H1 (cell line): ENCODE results near the gene CABP4. TPM values are rescaled to one million over a fixed set of nuclear protein-coding genes. Genes with fewer than 3 reads are reported as not detected.
"Not testable (repeated sequence)": the region's sequence is repeated elsewhere in the genome, so short reads cannot be mapped to it uniquely, and the experiment has no call there.

Experiments used
- CTCF ChIA-PET: fragments of 300-600 bp; sonication (Branson Sonifier 250); formaldehyde crosslinking; loops from one replicate; lab custom pipeline; 2021; ENCODE audit not compliant: partially characterized antibody; lab: Charles Lee
- POLR2A ChIA-PET: fragments of 300-600 bp; sonication (Branson Sonifier 250); formaldehyde crosslinking; loops from one replicate; lab custom pipeline; 2021; ENCODE audit warnings: inconsistent platforms; ENCODE audit not compliant: partially characterized antibody; lab: Charles Lee
- DNase-seq, 2 experiments: peaks; one replicate each; pipeline versions ENCODE4 v3.0.0 to v3.0.0-alpha.2; 2010 to 2022; ENCODE audit warnings: low spot score in 2 of 2, low read depth in 1 of 2, mixed read lengths in 1 of 2
- FAIRE-seq: peaks from 2 replicates; lab custom pipeline; 2011; peaks lifted over from hg19 to GRCh38; lab: Jason Lieb, UNC
- H2AFZ ChIP-seq: 2 replicates; pipeline ENCODE4 v1.8.1; 2012; ENCODE audit warnings: low read length, inconsistent platforms
- H2AK5ac ChIP-seq: 2 replicates; pipeline ENCODE4 v1.6.1; 2013; ENCODE audit warnings: low read depth, low read length
- H2BK120ac ChIP-seq: replicated peaks from 2 replicates; pipeline ENCODE3; 2013; ENCODE audit warnings: low read depth, low read length, inconsistent platforms
- H2BK12ac ChIP-seq: 2 replicates; pipeline ENCODE4 v1.6.1; 2013; ENCODE audit warnings: low read depth, low read length
- H2BK15ac ChIP-seq: 2 replicates; pipeline ENCODE4 v1.6.1; 2013; ENCODE audit warnings: low read length
- H2BK20ac ChIP-seq: 2 replicates; pipeline ENCODE4 v1.6.1; 2013; ENCODE audit warnings: low read length
- H2BK5ac ChIP-seq: 2 replicates; pipeline ENCODE4 v1.6.1; 2013; ENCODE audit warnings: low read depth, low read length
- H3K14ac ChIP-seq: 2 replicates; pipeline ENCODE4 v1.6.1; 2013; ENCODE audit warnings: inconsistent platforms; ENCODE audit not compliant: insufficient read length
- H3K18ac ChIP-seq: 2 replicates; pipeline ENCODE4 v1.6.1; 2013; ENCODE audit warnings: low read length; ENCODE audit errors: extremely low read depth
- H3K23ac ChIP-seq: 2 replicates; pipeline ENCODE4 v1.6.1; 2013; ENCODE audit warnings: inconsistent platforms; ENCODE audit not compliant: insufficient read length
- H3K23me2 ChIP-seq: 2 replicates; pipeline ENCODE4 v1.6.1; 2013; ENCODE audit warnings: low read depth, low read length
- H3K27ac ChIP-seq: 2 replicates; pipeline ENCODE4 v1.6.1; 2011; ENCODE audit warnings: low read depth, low read length, inconsistent platforms
- H3K27me3 ChIP-seq, 4 experiments: replicated peaks in 1 of 4; 1 replicate in 1 of 4; 2 replicates in 3 of 4; pipeline versions ENCODE4 v1.6.1 to v1.8.1; 2011 to 2013; ENCODE audit warnings: low read length in 3 of 4, mild to moderate bottlenecking in 3 of 4, inconsistent platforms in 2 of 4, mixed read lengths in 2 of 4, moderate library complexity in 1 of 4; ENCODE audit not compliant: control insufficient read depth in 3 of 4, insufficient read depth in 3 of 4; ENCODE audit errors: extremely low read depth in 1 of 4
- H3K36me3 ChIP-seq, 4 experiments: 2 replicates each; pipeline versions ENCODE4 v1.6.1 to v1.8.1; 2011 to 2013; ENCODE audit warnings: mild to moderate bottlenecking in 4 of 4, low read length in 3 of 4, moderate library complexity in 2 of 4, control low read depth in 1 of 4, inconsistent platforms in 1 of 4; ENCODE audit not compliant: insufficient read depth in 4 of 4, control insufficient read depth in 2 of 4
- H3K4ac ChIP-seq: replicated peaks from 2 replicates; pipeline ENCODE3; 2013; ENCODE audit warnings: low read length, low read depth, mixed read lengths, inconsistent platforms; ENCODE audit not compliant: insufficient read length
- H3K4me1 ChIP-seq, 4 experiments: replicated peaks in 1 of 4; 1 replicate in 1 of 4; 2 replicates in 3 of 4; pipeline versions ENCODE4 v1.6.1 to v1.8.1; 2011 to 2013; ENCODE audit warnings: low read length in 3 of 4, inconsistent platforms in 2 of 4, mixed read lengths in 1 of 4; ENCODE audit not compliant: insufficient read depth in 4 of 4, control insufficient read depth in 3 of 4
- H3K4me2 ChIP-seq, 2 experiments: 2 replicates each; pipeline versions ENCODE4 v1.6.1 to v1.8.1; 2011 to 2013; ENCODE audit warnings: low read depth in 2 of 2, low read length in 2 of 2, control low read depth in 1 of 2, inconsistent platforms in 1 of 2, mild to moderate bottlenecking in 1 of 2; ENCODE audit not compliant: insufficient read depth in 1 of 2
- H3K4me3 ChIP-seq, 4 experiments: fragments of 200-600, 300-600 bp in 1 of 4; sonication (generic), shearing (Covaris generic), sonication (Bioruptor Twin) in 1 of 4; 2 replicates each; pipeline versions ENCODE4 v1.5.1 to v1.8.1; 2011 to 2016; ENCODE audit warnings: low read length in 4 of 4, low read depth in 3 of 4, control low read depth in 2 of 4, inconsistent platforms in 2 of 4, mild to moderate bottlenecking in 2 of 4, mixed read lengths in 1 of 4, moderate library complexity in 1 of 4; ENCODE audit not compliant: insufficient read depth in 2 of 4; ENCODE audit errors: extremely low read depth in 1 of 4
- H3K56ac ChIP-seq: replicated peaks from 2 replicates; pipeline ENCODE3; 2013; ENCODE audit warnings: low read depth, mild to moderate bottlenecking, mixed read lengths, low read length, inconsistent platforms; ENCODE audit not compliant: insufficient read length
- H3K79me1 ChIP-seq: 2 replicates; pipeline ENCODE4 v1.6.1; 2013; ENCODE audit warnings: low read depth, low read length, control low read depth
- H3K79me2 ChIP-seq, 2 experiments: 2 replicates each; pipeline versions ENCODE4 v1.6.1 to v1.8.1; 2012 to 2013; ENCODE audit warnings: low read length in 2 of 2, mild to moderate bottlenecking in 2 of 2, inconsistent platforms in 1 of 2; ENCODE audit not compliant: insufficient read depth in 2 of 2, control insufficient read depth in 1 of 2
- H3K9ac ChIP-seq, 4 experiments: replicated peaks in 1 of 4; 1 replicate in 1 of 4; 2 replicates in 3 of 4; pipeline versions ENCODE4 v1.6.1 to v1.8.1; 2011 to 2013; ENCODE audit warnings: low read depth in 3 of 4, low read length in 3 of 4, control low read depth in 2 of 4, mild to moderate bottlenecking in 2 of 4, moderate library complexity in 2 of 4, inconsistent platforms in 1 of 4; ENCODE audit errors: extremely low read depth in 1 of 4
- H3K9me3 ChIP-seq, 2 experiments: 2 replicates each; pipeline versions ENCODE4 v1.6.1 to v1.8.1; 2012 to 2013; ENCODE audit warnings: mild to moderate bottlenecking in 2 of 2, moderate library complexity in 2 of 2, control low read depth in 1 of 2, inconsistent platforms in 1 of 2, low read depth in 1 of 2, low read length in 1 of 2, mixed read lengths in 1 of 2; ENCODE audit not compliant: insufficient read depth in 2 of 2
- H4K20me1 ChIP-seq, 2 experiments: replicated peaks in 1 of 2; 2 replicates each; pipeline versions ENCODE3 to v1.8.1; 2011 to 2013; ENCODE audit warnings: inconsistent platforms in 2 of 2, low read length in 2 of 2, mild to moderate bottlenecking in 1 of 2; ENCODE audit not compliant: insufficient read depth in 2 of 2, control insufficient read depth in 1 of 2
- H4K5ac ChIP-seq: 2 replicates; pipeline ENCODE4 v1.6.1; 2013; ENCODE audit warnings: low read length, low read depth, mixed read lengths, inconsistent platforms; ENCODE audit not compliant: insufficient read length
- H4K8ac ChIP-seq: 2 replicates; pipeline ENCODE4 v1.8.0; 2013; ENCODE audit warnings: mild to moderate bottlenecking, moderate library complexity, low read length, inconsistent platforms; ENCODE audit not compliant: insufficient read depth; ENCODE audit errors: extremely low read depth
- H4K91ac ChIP-seq: replicated peaks from 2 replicates; pipeline ENCODE3; 2013; ENCODE audit warnings: low read length, mixed read lengths, inconsistent platforms; ENCODE audit not compliant: insufficient read length
- WGBS, 2 experiments: shearing (Covaris generic) in 1 of 2; methylation state at CpG; one replicate each; pipeline versions ENCODE4 v1.1.6 to v1.1.7; 2013 to 2015; ENCODE audit warnings: low lambda C conversion rate in 2 of 2, mixed read lengths in 2 of 2, inconsistent platforms in 1 of 2, low coverage in 1 of 2, missing lambda C conversion rate in 1 of 2; ENCODE audit not compliant: insufficient replicate concordance in 2 of 2, insufficient coverage in 1 of 2, insufficient read length in 1 of 2; ENCODE audit errors: extremely low coverage in 1 of 2, missing lambda C conversion rate in 1 of 2; 5-methylcytosine and 5-hydroxymethylcytosine counted together
- polyA plus RNA-seq, 7 experiments: library from polyadenylated mRNA; depleted of rRNA in 3 of 7; stranded (reverse) in 5 of 7; unstranded in 2 of 7; fragments of >200 nt in 5 of 7; fragments of 200-250 nt in 2 of 7; gene quantifications; 1 replicate in 5 of 7; 2 replicates in 1 of 7; 4 replicates in 1 of 7; pipeline versions ENCODE4 v1.2.1 to v1.2.3, GENCODE V29; 2011 to 2013; ENCODE audit warnings: missing spikeins in 2 of 7, mixed read lengths in 2 of 7
- total RNA-seq: library from RNA; stranded (reverse); fragmentation: NEBNext Ultra II Directional; extraction: Animal tissue kit (Norgen Biotek cat#: 25700); gene quantifications from 2 replicates; pipeline ENCODE4 v1.2.1, GENCODE V29; 2021

Gene CABP4
- total and polyA plus RNA-seq, 2 of the 8 experiments (the other 6 are each of a cell fraction or from before 2014, with no cell fraction given), result not detected

GRCh38 chr11:67476692-67477091, 21.5 kb downstream of the CABP4 start:
- not testable (repeated sequence) for H3K23me2 ChIP-seq, H3K18ac ChIP-seq, H2BK5ac ChIP-seq, H2BK20ac ChIP-seq, H4K5ac ChIP-seq, H3K4ac ChIP-seq, H3K27me3 ChIP-seq, H3K79me1 ChIP-seq, H3K9ac ChIP-seq, H3K79me2 ChIP-seq, H3K36me3 ChIP-seq, H2AFZ ChIP-seq, H4K8ac ChIP-seq, H2BK120ac ChIP-seq, H4K20me1 ChIP-seq, H3K9me3 ChIP-seq, H3K23ac ChIP-seq, H3K56ac ChIP-seq, H3K14ac ChIP-seq, H3K27ac ChIP-seq, H4K91ac ChIP-seq, H2BK15ac ChIP-seq, FAIRE-seq, H3K4me3 ChIP-seq, H3K4me1 ChIP-seq, H2AK5ac ChIP-seq, DNase-seq, H3K4me2 ChIP-seq, H2BK12ac ChIP-seq
- 94% methylated on average over 10 of the region's 10 CpGs; no CpG with 5 or more reads in 1 of the 2 experiments for WGBS, 2 experiments
- POLR2A ChIA-PET, result interaction anchor here (1.5 kb wide), 1 partner anchor 12 kb away, joined by 6 read pairs; no protein-coding TSS in a partner anchor
- CTCF ChIA-PET, result interaction anchor here (1.1 to 2.8 kb wide), 4 partner anchors 63 to 215 kb away, joined by 3 to 8 read pairs (median 6); no protein-coding TSS in a partner anchor
